DOHH2 (cell line): ENCODE results near the gene SYNRG.

Source experiments
- EZH2phosphoT487 ChIP-seq: fragments of 200-600 bp; sonication (generic); IDR thresholded peaks from 2 replicates; pipeline ENCODE4 v1.6.1; 2017; ENCODE audit warnings: borderline replicate concordance, mild to moderate bottlenecking, antibody characterized with exemption, low read length, moderate library complexity, mixed read lengths
- TF ChIP-seq, protein P1 (sequence below): fragments of 200-600 bp; sonication (generic); IDR thresholded peaks from one replicate; pipeline ENCODE4 v1.5.1; 2014; ENCODE audit warnings: antibody characterized with exemption, mild to moderate bottlenecking, low read depth, low read length; ENCODE audit not compliant: poor library complexity, severe bottlenecking

DNA sequence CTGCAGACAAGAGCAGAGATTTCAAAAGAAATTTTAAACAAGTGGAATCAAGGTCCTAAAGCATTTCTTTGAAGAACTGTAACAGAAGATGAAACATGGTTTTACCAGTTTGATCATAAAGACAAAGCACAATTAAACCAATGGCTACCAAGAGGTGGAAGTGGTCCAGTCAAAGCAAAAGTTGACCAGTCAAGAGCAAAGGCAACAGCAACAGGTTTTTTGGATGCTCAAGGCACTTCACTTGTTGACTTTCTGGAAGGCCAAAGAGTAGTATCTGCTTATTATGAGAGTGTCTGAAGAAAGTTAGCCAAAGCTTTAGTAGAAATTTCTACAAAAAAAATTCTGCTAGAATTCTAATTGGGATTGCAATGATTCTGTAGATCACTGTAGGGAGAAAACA is 28.7 kb upstream of the SYNRG start:
- TF ChIP-seq, protein P1, sequence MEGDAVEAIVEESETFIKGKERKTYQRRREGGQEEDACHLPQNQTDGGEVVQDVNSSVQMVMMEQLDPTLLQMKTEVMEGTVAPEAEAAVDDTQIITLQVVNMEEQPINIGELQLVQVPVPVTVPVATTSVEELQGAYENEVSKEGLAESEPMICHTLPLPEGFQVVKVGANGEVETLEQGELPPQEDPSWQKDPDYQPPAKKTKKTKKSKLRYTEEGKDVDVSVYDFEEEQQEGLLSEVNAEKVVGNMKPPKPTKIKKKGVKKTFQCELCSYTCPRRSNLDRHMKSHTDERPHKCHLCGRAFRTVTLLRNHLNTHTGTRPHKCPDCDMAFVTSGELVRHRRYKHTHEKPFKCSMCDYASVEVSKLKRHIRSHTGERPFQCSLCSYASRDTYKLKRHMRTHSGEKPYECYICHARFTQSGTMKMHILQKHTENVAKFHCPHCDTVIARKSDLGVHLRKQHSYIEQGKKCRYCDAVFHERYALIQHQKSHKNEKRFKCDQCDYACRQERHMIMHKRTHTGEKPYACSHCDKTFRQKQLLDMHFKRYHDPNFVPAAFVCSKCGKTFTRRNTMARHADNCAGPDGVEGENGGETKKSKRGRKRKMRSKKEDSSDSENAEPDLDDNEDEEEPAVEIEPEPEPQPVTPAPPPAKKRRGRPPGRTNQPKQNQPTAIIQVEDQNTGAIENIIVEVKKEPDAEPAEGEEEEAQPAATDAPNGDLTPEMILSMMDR = no peak
- no peak for TF ChIP-seq EZH2phosphoT487
